ENCODE data around the gene RAD9A. TPM values are rescaled to one million over a fixed set of nuclear protein-coding genes. Genes with fewer than 3 reads are reported as not detected.
A peak's percentile ranks its signal among the peaks of the same experiment; 100 is the strongest.

Gene RAD9A
- total and polyA plus RNA-seq, 7 experiments from 2014 or later, result 6.3 to 48.0 (median 31.0) TPM

DNA sequence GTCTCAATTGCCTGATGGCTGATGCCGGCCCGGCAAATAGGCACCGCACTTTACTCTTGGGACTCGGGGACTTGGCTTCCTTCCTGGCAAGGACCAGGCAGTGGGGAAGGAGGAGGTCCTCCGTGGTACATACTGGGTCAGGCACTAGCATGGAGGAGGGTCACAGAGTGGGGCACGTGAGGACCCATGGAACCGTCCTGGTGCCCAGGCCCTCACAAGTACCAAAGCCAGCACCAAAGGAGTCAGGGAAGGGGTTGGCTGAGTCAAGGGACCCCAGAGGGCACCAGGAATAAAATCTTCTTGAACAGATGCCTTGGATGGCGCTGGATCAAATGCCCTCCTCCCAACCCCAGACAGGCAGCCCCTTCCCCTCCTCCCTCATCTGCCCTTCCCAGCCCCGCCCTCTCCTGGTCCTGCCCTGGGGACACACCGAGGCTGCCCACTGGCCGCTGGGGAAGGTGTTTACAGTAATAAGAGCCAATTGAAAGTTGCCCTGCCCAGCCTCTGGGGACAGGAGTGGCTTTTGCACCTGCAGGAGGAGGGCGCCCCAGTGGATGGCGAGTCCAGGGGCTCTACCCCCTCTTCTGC lies 18.1 kb downstream of the RAD9A start:
- peak overlapping the region; percentile 80 to 100 (median 92) for H3K4me3 Mint-ChIP-seq
- intact Hi-C loops (cut with micrococcal nuclease), result loop anchor here (1.0 kb wide), 4 partner anchors 7 to 54 kb away; partner anchors contain the start of gene PTPRCAP (in 1 of the 2)
- DNase-seq (peak in 1 of 9 donors; percentile 18), ATAC-seq (no peak)
- Histone ChIP-seq H3K9me3 (ENCODE audit: control insufficient read depth in 2 of 3, low read length in 3 of 3) (no peaks in the 10 kb centered on the region), H3K27me3 (ENCODE audit: control insufficient read depth in 2 of 2, insufficient read depth in 2 of 2, low read length in 2 of 2) (no peaks in the 10 kb centered on the region), H3K36me3 (ENCODE audit: control insufficient read depth in 2 of 3, insufficient read depth in 3 of 3, low read length in 3 of 3) (peaks cover 0 to 17% (median 5%) of the 10 kb centered on the region in 3 experiments), H3K4me1 (ENCODE audit: control insufficient read depth in 2 of 2, insufficient read depth in 2 of 2, low read length in 2 of 2) (peaks cover 88 to 92% of the 10 kb centered on the region in 2 donors), H3K4me3 (ENCODE audit: low read length) (peak overlapping the region; percentile 98), H3K27ac (ENCODE audit: low read depth, low read length) (peak overlapping the region; percentile 87)
- H3K9me3 Mint-ChIP-seq, result peaks cover 0 to under 1% (median 0%) of the 10 kb centered on the region in 11 donors
- H3K27ac Mint-ChIP-seq, result peak overlapping the region; percentile 83 to 98 (median 92)
- H3K27me3 Mint-ChIP-seq, result peaks cover 0 to 8% (median 0%) of the 10 kb centered on the region in 5 donors
- POLR2A ChIA-PET, result interaction anchor here (1.2 to 25.4 kb wide), 8 partner anchors 12 to 140 kb away, joined by 3 to 1530 read pairs (median 8); partner anchors contain the start of genes AIP, CARNS1, PTPRCAP and RAD9A
- CTCF ChIA-PET, result interaction anchor here (0.6 to 2.3 kb wide), 3 partner anchors 8 to 18 kb away, joined by 3 to 8 read pairs (median 3); partner anchors contain the start of gene RPS6KB2
- peaks cover 52 to 92% (median 78%) of the 10 kb centered on the region in 7 donors for H3K4me1 Mint-ChIP-seq
- peaks cover 0 to 45% (median 11%) of the 10 kb centered on the region in 5 donors for H3K36me3 Mint-ChIP-seq

DNA sequence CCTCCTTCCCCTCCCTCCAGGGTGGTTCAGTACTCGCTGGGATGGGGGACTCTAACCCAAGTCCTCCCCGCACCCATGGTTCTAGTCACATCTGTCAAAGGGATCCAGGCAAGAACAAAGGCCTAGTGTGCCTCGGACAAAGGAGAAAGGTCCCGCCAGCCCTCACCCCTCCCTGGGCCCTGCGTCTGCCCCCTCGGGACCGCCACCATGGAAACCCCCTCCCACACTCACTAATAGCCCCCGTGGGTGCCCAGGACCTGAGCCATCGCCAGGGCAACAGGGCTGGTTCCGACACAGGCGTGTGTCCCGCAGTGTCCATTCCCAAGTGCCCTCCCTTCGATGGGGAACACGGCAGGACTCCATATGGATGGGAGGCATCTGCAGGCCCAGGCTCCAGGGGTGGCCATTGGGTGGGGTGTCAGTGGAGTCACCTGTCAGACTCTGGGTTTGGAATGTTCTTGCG lies 18.6 kb downstream of the RAD9A start:
- Mint-ChIP-seq H3K4me3 (peak overlapping the region; percentile 50 to 100 (median 92)), H3K27ac (peak overlapping the region; percentile 48 to 98 (median 92)), H3K36me3 (peaks cover 0 to 39% (median 11%) of the 10 kb centered on the region in 5 donors), H3K9me3 (no peaks in the 10 kb centered on the region), H3K27me3 (peaks cover 0 to 10% (median 0%) of the 10 kb centered on the region in 5 donors), H3K4me1 (peaks cover 52 to 94% (median 73%) of the 10 kb centered on the region in 7 donors)
- intact Hi-C loops (cut with micrococcal nuclease), result no loop called here
- POLR2A ChIA-PET, result interaction anchor here (1.4 to 31.8 kb wide), 6 partner anchors 13 to 97 kb away, joined by 3 to 1530 read pairs (median 120); partner anchors contain the start of genes AIP, PPP1CA, PTPRCAP and RAD9A
- H3K27ac ChIP-seq (ENCODE audit: low read depth, low read length), result peak overlapping the region; percentile 87
- no peaks in the 10 kb centered on the region for H3K27me3 ChIP-seq (ENCODE audit: control insufficient read depth in 2 of 2, insufficient read depth in 2 of 2, low read length in 2 of 2)
- H3K36me3 ChIP-seq (ENCODE audit: control insufficient read depth in 2 of 3, insufficient read depth in 3 of 3, low read length in 3 of 3), result peaks cover 0 to 14% (median 5%) of the 10 kb centered on the region in 3 experiments
- peak overlapping the region; percentile 98 for H3K4me3 ChIP-seq (ENCODE audit: low read length)
- H3K9me3 ChIP-seq (ENCODE audit: control insufficient read depth in 2 of 3, low read length in 3 of 3), result no peaks in the 10 kb centered on the region
- ATAC-seq (no peak), DNase-seq (no peak)
- CTCF ChIA-PET, result no interaction called here
- peaks cover 88 to 96% of the 10 kb centered on the region in 2 donors for H3K4me1 ChIP-seq (ENCODE audit: control insufficient read depth in 2 of 2, insufficient read depth in 2 of 2, low read length in 2 of 2)

DNA sequence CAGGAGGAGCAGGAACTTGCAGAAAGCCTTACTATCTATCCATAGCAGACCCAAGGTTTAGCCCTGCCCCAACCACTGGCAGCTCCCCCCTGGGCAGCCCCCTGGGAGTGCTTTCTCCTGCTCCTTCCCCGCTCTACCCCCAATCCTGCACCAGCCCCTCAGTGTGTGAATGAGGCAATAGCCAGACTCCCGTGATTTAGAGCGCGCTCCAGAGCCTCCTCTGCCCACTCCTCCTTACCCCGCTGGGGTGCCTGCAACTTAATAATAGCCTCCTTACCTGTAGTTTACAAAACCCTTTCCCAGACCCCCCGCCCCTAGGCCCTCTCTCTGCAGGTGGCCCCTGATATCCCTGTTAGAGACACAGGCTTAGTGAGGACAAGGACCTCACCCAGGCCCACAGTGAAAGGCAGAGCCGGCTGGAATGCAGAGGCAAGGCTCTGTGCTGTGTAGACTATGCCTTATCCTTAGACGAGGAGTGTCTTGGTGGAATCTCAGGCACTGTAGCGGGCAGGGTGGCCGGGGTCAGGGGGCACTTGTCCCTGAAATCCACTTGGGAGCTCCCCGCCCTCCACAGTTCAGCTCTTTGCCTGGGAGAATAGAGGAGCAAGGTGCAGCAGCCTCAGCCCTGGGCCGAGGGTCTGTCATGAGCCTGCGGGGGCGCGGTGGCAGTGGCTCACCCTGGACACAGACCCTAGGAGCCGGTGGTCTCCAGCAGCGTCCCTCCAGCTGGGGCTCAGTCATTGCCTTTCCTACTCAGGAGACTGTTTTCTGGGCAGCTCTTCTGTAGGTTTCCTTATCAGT lies 19.4 kb downstream of the RAD9A start:
- Mint-ChIP-seq H3K4me3 (peak overlapping the region; percentile 39 to 100 (median 92)), H3K27me3 (peaks cover 0 to 13% (median 0%) of the 10 kb centered on the region in 5 donors), H3K36me3 (peaks cover 0 to 37% (median 11%) of the 10 kb centered on the region in 5 donors), H3K9me3 (no peaks in the 10 kb centered on the region), H3K27ac (peak overlapping the region; percentile 48 to 98 (median 91)), H3K4me1 (peaks cover 55 to 93% (median 73%) of the 10 kb centered on the region in 7 donors)
- peak overlapping the region; percentile 98 for H3K4me3 ChIP-seq (ENCODE audit: low read length)
- intact Hi-C loops (cut with micrococcal nuclease), result loop anchor here in 1 of 2 donors (1.0 kb wide), 1 partner anchor 8 kb away; no protein-coding TSS in a partner anchor
- H3K27ac ChIP-seq (ENCODE audit: low read depth, low read length), result peak overlapping the region; percentile 87
- ATAC-seq (no peak), DNase-seq (no peak)
- no peaks in the 10 kb centered on the region for H3K27me3 ChIP-seq (ENCODE audit: control insufficient read depth in 2 of 2, insufficient read depth in 2 of 2, low read length in 2 of 2)
- H3K4me1 ChIP-seq (ENCODE audit: control insufficient read depth in 2 of 2, insufficient read depth in 2 of 2, low read length in 2 of 2), result peaks cover 84 to 94% of the 10 kb centered on the region in 2 donors
- ChIA-PET POLR2A (interaction anchor here (0.6 to 31.8 kb wide), 15 partner anchors 10 to 794 kb away, joined by 3 to 1530 read pairs (median 7); partner anchors contain the start of genes AIP, CABP4, POLD4 and PPP1CA), CTCF (no interaction called here)
- peaks cover 0 to 7% (median 0%) of the 10 kb centered on the region in 3 experiments for H3K36me3 ChIP-seq (ENCODE audit: control insufficient read depth in 2 of 3, insufficient read depth in 3 of 3, low read length in 3 of 3)
- no peaks in the 10 kb centered on the region for H3K9me3 ChIP-seq (ENCODE audit: control insufficient read depth in 2 of 3, low read length in 3 of 3)

GRCh38 chr11:67411785-67412152 lies 20.0 kb downstream of the RAD9A start:
- no peak for DNase-seq
- CTCF ChIA-PET, result interaction anchor here (0.9 to 2.5 kb wide), 4 partner anchors 9 to 71 kb away, joined by 3 to 21 read pairs (median 4); partner anchors contain the start of genes AIP, PPP1CA, PTPRCAP and TBC1D10C
- POLR2A ChIA-PET, result interaction anchor here (0.7 to 31.8 kb wide), 16 partner anchors 9 to 794 kb away, joined by 3 to 1530 read pairs (median 6); partner anchors contain the start of genes AIP, CABP4, POLD4 and PPP1CA

GRCh38 chr11:67412495-67413179 lies 20.9 kb downstream of the RAD9A start:
- Histone ChIP-seq H3K4me3 (ENCODE audit: low read length) (no peak overlapping the region), H3K36me3 (ENCODE audit: control insufficient read depth in 2 of 3, insufficient read depth in 3 of 3, low read length in 3 of 3) (peaks cover 0 to 5% (median 0%) of the 10 kb centered on the region in 3 experiments), H3K4me1 (ENCODE audit: control insufficient read depth in 2 of 2, insufficient read depth in 2 of 2, low read length in 2 of 2) (peaks cover 84 to 92% of the 10 kb centered on the region in 2 donors), H3K27me3 (ENCODE audit: control insufficient read depth in 2 of 2, insufficient read depth in 2 of 2, low read length in 2 of 2) (no peaks in the 10 kb centered on the region), H3K9me3 (ENCODE audit: control insufficient read depth in 2 of 3, low read length in 3 of 3) (no peaks in the 10 kb centered on the region), H3K27ac (ENCODE audit: low read depth, low read length) (peak overlapping the region; percentile 35)
- Mint-ChIP-seq H3K27ac (peak overlapping the region in 8 of 9 donors; percentile 32 to 98 (median 92)), H3K36me3 (peaks cover 0 to 25% (median 3%) of the 10 kb centered on the region in 5 donors), H3K4me3 (peak overlapping the region in 8 of 10 donors; percentile 21 to 100 (median 62)), H3K9me3 (no peaks in the 10 kb centered on the region), H3K4me1 (peaks cover 48 to 92% (median 71%) of the 10 kb centered on the region in 7 donors), H3K27me3 (peaks cover 0 to 23% (median 0%) of the 10 kb centered on the region in 5 donors)
- ChIA-PET CTCF (interaction anchor here (0.9 to 2.5 kb wide), 4 partner anchors 10 to 70 kb away, joined by 3 to 21 read pairs (median 4); partner anchors contain the start of genes AIP, PPP1CA, PTPRCAP and TBC1D10C), POLR2A (interaction anchor here (0.7 to 31.8 kb wide), 17 partner anchors 8 to 144 kb away, joined by 3 to 1530 read pairs (median 6); partner anchors contain the start of genes AIP, POLD4, PPP1CA and PTPRCAP)
- intact Hi-C loops (cut with micrococcal nuclease), result no loop called here
- DNase-seq (no peak), ATAC-seq (no peak)

More at GRCh38 chr11:67411785-67412152, 20.0 kb downstream of the RAD9A start:
- peaks cover 0 to 5% (median 0%) of the 10 kb centered on the region in 3 experiments for H3K36me3 ChIP-seq (ENCODE audit: control insufficient read depth in 2 of 3, insufficient read depth in 3 of 3, low read length in 3 of 3)
- H3K4me1 Mint-ChIP-seq, result peaks cover 55 to 93% (median 74%) of the 10 kb centered on the region in 7 donors
- peaks cover 0 to 19% (median 0%) of the 10 kb centered on the region in 5 donors for H3K27me3 Mint-ChIP-seq
- H3K9me3 ChIP-seq (ENCODE audit: control insufficient read depth in 2 of 3, low read length in 3 of 3), result no peaks in the 10 kb centered on the region
- H3K36me3 Mint-ChIP-seq, result peaks cover 0 to 33% (median 8%) of the 10 kb centered on the region in 5 donors
- no peak overlapping the region for H3K4me3 ChIP-seq (ENCODE audit: low read length)
- peak overlapping the region; percentile 87 for H3K27ac ChIP-seq (ENCODE audit: low read depth, low read length)
- intact Hi-C loops (cut with micrococcal nuclease), result loop anchor here in 1 of 2 donors (1.0 kb wide), 1 partner anchor 8 kb away; no protein-coding TSS in a partner anchor
- no peaks in the 10 kb centered on the region for H3K27me3 ChIP-seq (ENCODE audit: control insufficient read depth in 2 of 2, insufficient read depth in 2 of 2, low read length in 2 of 2)
- peaks cover 84 to 94% of the 10 kb centered on the region in 2 donors for H3K4me1 ChIP-seq (ENCODE audit: control insufficient read depth in 2 of 2, insufficient read depth in 2 of 2, low read length in 2 of 2)
- no peak for ATAC-seq
- H3K27ac Mint-ChIP-seq, result peak overlapping the region in 7 of 9 donors; percentile 84 to 98 (median 92)
- no peaks in the 10 kb centered on the region for H3K9me3 Mint-ChIP-seq
- peak overlapping the region in 8 of 10 donors; percentile 43 to 100 (median 74) for H3K4me3 Mint-ChIP-seq
